HEK293 (cell line): Measurements from ENCODE around the gene WFDC1.

ENCODE experiments used
- BCL11A ChIP-seq: fragments of 450-650 bp; formaldehyde crosslinking; IDR thresholded peaks from 2 replicates; pipeline ENCODE4 v1.5.1; 2016; ENCODE audit warnings: low read depth, missing biosample characterization, missing genetic modification characterization
- KLF1 ChIP-seq: fragments of 450-650 bp; formaldehyde crosslinking; IDR thresholded peaks from 2 replicates; pipeline ENCODE4 v1.5.1; 2016; ENCODE audit warnings: missing biosample characterization, missing genetic modification characterization
- ZNF132 ChIP-seq: fragments of 450-650 bp; formaldehyde crosslinking; IDR thresholded peaks from 2 replicates; pipeline ENCODE4 v1.5.1; 2017; ENCODE audit warnings: missing biosample characterization, missing genetic modification characterization, borderline replicate concordance
- ZNF19 ChIP-seq: fragments of 450-650 bp; formaldehyde crosslinking; IDR thresholded peaks from 2 replicates; pipeline ENCODE4; 2016; ENCODE audit warnings: missing biosample characterization, missing genetic modification characterization, low read depth
- ZNF324 ChIP-seq: fragments of 450-650 bp; formaldehyde crosslinking; IDR thresholded peaks from 2 replicates; pipeline ENCODE4 v1.5.1; 2016; ENCODE audit warnings: missing biosample characterization, missing genetic modification characterization
- ZNF48 ChIP-seq: fragments of 450-650 bp; formaldehyde crosslinking; IDR thresholded peaks from 2 replicates; pipeline ENCODE4 v1.5.1; 2016; ENCODE audit warnings: missing biosample characterization, missing genetic modification characterization
- ZNF621 ChIP-seq: fragments of 450-650 bp; formaldehyde crosslinking; IDR thresholded peaks from 2 replicates; pipeline ENCODE4 v1.5.1; 2017; ENCODE audit warnings: missing biosample characterization, missing genetic modification characterization
- ZNF747 ChIP-seq: fragments of 450-650 bp; formaldehyde crosslinking; IDR thresholded peaks from 2 replicates; pipeline ENCODE4 v1.5.1; 2016; ENCODE audit warnings: missing biosample characterization, missing genetic modification characterization
- TF ChIP-seq, protein P1 (sequence below): fragments of 450-650 bp; formaldehyde crosslinking; IDR thresholded peaks from 2 replicates; pipeline ENCODE4 v1.5.1; 2017; ENCODE audit warnings: missing biosample characterization, mild to moderate bottlenecking, missing genetic modification characterization, moderate library complexity
- TF ChIP-seq, protein P2 (sequence below): fragments of 450-650 bp; formaldehyde crosslinking; IDR thresholded peaks from 2 replicates; pipeline ENCODE4 v1.5.1; 2016; ENCODE audit warnings: missing biosample characterization, missing genetic modification characterization
- TF ChIP-seq, protein P3 (sequence below): fragments of 450-650 bp; formaldehyde crosslinking; IDR thresholded peaks from 2 replicates; pipeline ENCODE4 v1.5.1; 2016; ENCODE audit warnings: missing biosample characterization, missing genetic modification characterization

DNA sequence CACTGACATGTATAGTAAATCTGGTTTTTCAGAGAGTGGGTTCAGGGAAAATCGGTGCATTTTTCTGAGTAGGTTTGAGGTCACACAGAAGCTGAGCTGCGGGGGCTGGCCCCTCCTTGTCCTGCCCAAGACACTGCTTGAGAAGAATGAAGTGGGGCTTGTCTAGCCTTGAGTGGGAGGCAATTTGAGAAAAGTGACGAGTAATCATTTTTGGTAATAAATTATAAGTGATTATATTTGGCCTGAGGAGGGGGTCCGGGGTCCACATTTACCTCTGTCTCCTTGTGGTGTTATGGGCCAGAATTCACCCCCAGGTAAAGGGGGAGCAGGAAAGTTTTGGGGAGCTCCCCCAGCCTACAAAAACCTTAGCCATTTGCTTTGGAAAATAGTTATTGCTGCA is 28.1 kb downstream of the WFDC1 start:
- TF ChIP-seq, protein P1, sequence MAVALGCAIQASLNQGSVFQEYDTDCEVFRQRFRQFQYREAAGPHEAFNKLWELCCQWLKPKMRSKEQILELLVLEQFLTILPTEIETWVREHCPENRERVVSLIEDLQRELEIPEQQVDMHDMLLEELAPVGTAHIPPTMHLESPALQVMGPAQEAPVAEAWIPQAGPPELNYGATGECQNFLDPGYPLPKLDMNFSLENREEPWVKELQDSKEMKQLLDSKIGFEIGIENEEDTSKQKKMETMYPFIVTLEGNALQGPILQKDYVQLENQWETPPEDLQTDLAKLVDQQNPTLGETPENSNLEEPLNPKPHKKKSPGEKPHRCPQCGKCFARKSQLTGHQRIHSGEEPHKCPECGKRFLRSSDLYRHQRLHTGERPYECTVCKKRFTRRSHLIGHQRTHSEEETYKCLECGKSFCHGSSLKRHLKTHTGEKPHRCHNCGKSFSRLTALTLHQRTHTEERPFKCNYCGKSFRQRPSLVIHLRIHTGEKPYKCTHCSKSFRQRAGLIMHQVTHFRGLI = no peak
- TF ChIP-seq ZNF747 (tag by site-specific recombination) (no peak), ZNF324 (tag by site-specific recombination) (no peak), ZNF621 (tag by site-specific recombination) (no peak), ZNF132 (tag by site-specific recombination) (no peak), BCL11A (tag by site-specific recombination) (no peak), ZNF48 (tag by site-specific recombination) (no peak), ZNF19 (tag by site-specific recombination) (no peak), KLF1 (tag by site-specific recombination) (no peak)
- TF ChIP-seq, protein P2, sequence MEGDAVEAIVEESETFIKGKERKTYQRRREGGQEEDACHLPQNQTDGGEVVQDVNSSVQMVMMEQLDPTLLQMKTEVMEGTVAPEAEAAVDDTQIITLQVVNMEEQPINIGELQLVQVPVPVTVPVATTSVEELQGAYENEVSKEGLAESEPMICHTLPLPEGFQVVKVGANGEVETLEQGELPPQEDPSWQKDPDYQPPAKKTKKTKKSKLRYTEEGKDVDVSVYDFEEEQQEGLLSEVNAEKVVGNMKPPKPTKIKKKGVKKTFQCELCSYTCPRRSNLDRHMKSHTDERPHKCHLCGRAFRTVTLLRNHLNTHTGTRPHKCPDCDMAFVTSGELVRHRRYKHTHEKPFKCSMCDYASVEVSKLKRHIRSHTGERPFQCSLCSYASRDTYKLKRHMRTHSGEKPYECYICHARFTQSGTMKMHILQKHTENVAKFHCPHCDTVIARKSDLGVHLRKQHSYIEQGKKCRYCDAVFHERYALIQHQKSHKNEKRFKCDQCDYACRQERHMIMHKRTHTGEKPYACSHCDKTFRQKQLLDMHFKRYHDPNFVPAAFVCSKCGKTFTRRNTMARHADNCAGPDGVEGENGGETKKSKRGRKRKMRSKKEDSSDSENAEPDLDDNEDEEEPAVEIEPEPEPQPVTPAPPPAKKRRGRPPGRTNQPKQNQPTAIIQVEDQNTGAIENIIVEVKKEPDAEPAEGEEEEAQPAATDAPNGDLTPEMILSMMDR = no peak
- TF ChIP-seq, protein P3, sequence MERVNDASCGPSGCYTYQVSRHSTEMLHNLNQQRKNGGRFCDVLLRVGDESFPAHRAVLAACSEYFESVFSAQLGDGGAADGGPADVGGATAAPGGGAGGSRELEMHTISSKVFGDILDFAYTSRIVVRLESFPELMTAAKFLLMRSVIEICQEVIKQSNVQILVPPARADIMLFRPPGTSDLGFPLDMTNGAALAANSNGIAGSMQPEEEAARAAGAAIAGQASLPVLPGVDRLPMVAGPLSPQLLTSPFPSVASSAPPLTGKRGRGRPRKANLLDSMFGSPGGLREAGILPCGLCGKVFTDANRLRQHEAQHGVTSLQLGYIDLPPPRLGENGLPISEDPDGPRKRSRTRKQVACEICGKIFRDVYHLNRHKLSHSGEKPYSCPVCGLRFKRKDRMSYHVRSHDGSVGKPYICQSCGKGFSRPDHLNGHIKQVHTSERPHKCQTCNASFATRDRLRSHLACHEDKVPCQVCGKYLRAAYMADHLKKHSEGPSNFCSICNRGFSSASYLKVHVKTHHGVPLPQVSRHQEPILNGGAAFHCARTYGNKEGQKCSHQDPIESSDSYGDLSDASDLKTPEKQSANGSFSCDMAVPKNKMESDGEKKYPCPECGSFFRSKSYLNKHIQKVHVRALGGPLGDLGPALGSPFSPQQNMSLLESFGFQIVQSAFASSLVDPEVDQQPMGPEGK (tag by site-specific recombination) = no peak
